PC-9 (cell line): ENCODE results near the gene PPP1CA. TPM values are rescaled to one million over a fixed set of nuclear protein-coding genes. Genes with fewer than 3 reads are reported as not detected.

Source experiments
- BruUV-seq: library from RNA; stranded (reverse); fragments of 400-500 nt; replicated peaks from 2 replicates; lab custom pipeline; 2021; lab: Mats Ljungman, UMichigan
- CTCF ChIA-PET: fragments of 300-600 bp; sonication (Branson Sonifier 250); formaldehyde crosslinking; loops from one replicate; lab custom pipeline; 2022; ENCODE audit warnings: antibody characterized with exemption; lab: Charles Lee
- POLR2A ChIA-PET: fragments of 300-600 bp; sonication (Branson Sonifier 250); formaldehyde crosslinking; loops from one replicate; lab custom pipeline; 2022; ENCODE audit warnings: antibody characterized with exemption; ENCODE audit not compliant: unreplicated experiment; lab: Charles Lee
- DNase-seq, 2 experiments: peaks; one replicate each; pipeline versions ENCODE4 v3.0.0 to v3.0.0-alpha.2; 2015 to 2022; ENCODE audit warnings: mixed read lengths in 1 of 2
- H2AFZ ChIP-seq: fragments of 200-600 bp; sonication (generic); 2 replicates; pipeline ENCODE4 v1.8.1; 2017; ENCODE audit warnings: antibody characterized with exemption
- H3F3A ChIP-seq: fragments of 200-600 bp; sonication (generic); 2 replicates; pipeline ENCODE4 v1.8.1; 2017; ENCODE audit warnings: antibody characterized with exemption, mild to moderate bottlenecking, low read depth; ENCODE audit not compliant: insufficient read depth
- H3K27ac ChIP-seq: fragments of 200-600 bp; sonication (generic); 2 replicates; pipeline ENCODE4 v1.6.1; 2016; ENCODE audit warnings: mixed run types
- H3K27me3 ChIP-seq: fragments of 200-600 bp; sonication (generic); 2 replicates; pipeline ENCODE4 v1.6.1; 2016; ENCODE audit warnings: low read depth, mixed run types; ENCODE audit not compliant: insufficient read depth
- H3K36me3 ChIP-seq: fragments of 200-600 bp; sonication (generic); 2 replicates; pipeline ENCODE4 v1.6.1; 2016; ENCODE audit warnings: low read depth, mixed run types
- H3K4me1 ChIP-seq: fragments of 200-600 bp; sonication (generic); replicated peaks from 2 replicates; pipeline ENCODE4 v1.6.1; 2016; ENCODE audit warnings: mixed run types; ENCODE audit not compliant: insufficient read depth
- H3K4me2 ChIP-seq: fragments of 200-600 bp; sonication (generic); 2 replicates; pipeline ENCODE4 v1.6.1; 2017; ENCODE audit warnings: mixed run types
- H3K4me3 ChIP-seq: fragments of 200-600 bp; sonication (generic); 2 replicates; pipeline ENCODE4 v1.6.1; 2016; ENCODE audit warnings: mixed run types
- H3K79me2 ChIP-seq: fragments of 200-600 bp; sonication (generic); 2 replicates; pipeline ENCODE4 v1.6.1; 2017; ENCODE audit warnings: low read depth, mixed run types
- H3K9me2 ChIP-seq: fragments of 200-600 bp; sonication (generic); 2 replicates; pipeline ENCODE4 v1.8.1; 2017; ENCODE audit warnings: mild to moderate bottlenecking; ENCODE audit not compliant: insufficient read depth
- H3K9me3 ChIP-seq: fragments of 200-600 bp; sonication (generic); 2 replicates; pipeline ENCODE4 v1.8.1; 2016; ENCODE audit warnings: low read depth; ENCODE audit not compliant: insufficient read depth
- H4K20me1 ChIP-seq: fragments of 200-600 bp; sonication (generic); 2 replicates; pipeline ENCODE4 v1.8.1; 2017; ENCODE audit not compliant: insufficient read depth
- EZH2 ChIP-seq: fragments of 200-600 bp; sonication (generic); IDR thresholded peaks from 2 replicates; pipeline ENCODE4 v1.8.0; 2017; ENCODE audit warnings: antibody characterized with exemption, low read depth
- intact Hi-C: fragments of 100-400 bp; cut with micrococcal nuclease; formaldehyde crosslinking; loops from one replicate; pipeline ENCODE4 v1.10.0; 2022; ENCODE audit not compliant: unreplicated experiment
- total RNA-seq: library from RNA; stranded (reverse); gene quantifications from 2 replicates; pipeline ENCODE4 v1.2.3, GENCODE V29; 2021
- TF ChIP-seq, protein P1 (sequence below): fragments of 200-600 bp; sonication (generic); conservative IDR thresholded peaks from 2 replicates; pipeline ENCODE4 v1.6.1; 2017; ENCODE audit warnings: mixed run types, antibody characterized with exemption, mild to moderate bottlenecking, moderate library complexity

Gene PPP1CA
- total RNA-seq, 1 experiment from 2014 or later = 306 TPM

DNA sequence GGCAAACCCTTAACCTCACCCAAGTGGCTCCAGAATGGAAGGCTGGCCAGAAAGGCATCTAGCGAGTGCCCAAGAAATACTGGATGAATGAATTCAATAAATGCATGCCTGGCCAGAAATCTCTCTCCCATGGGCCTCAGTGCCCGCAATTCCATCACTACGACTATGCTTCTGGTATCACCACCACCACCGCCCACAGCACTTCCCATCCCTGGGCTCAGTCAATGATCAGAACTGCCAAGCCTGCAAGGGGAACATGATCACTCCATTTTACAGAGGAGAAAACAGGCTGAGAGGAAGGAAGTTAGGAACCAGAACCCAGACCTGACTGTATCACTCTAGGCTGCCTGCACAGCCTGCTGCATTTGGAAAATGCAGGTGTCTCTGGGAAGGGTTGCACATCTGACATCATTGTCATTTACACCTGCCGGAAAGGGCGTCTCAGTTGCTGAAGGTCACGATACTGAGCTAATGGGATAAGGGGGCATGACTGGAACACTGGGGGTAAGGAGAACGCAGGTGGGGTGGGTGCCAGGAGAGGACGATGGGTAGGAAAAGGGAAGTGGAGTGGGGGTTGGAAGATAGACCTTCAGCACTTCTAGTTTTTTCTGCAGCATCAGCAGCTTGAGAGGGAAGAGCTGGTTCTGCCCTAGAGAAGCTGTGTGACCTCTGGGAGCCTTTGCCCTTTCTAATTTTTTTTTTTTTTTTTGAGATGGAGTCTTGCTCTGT is 47.6 kb upstream of the PPP1CA start:
- Histone ChIP-seq H3K9me2 (no peaks in the 10 kb centered on the region), H4K20me1 (no peaks in the 10 kb centered on the region), H3K9me3 (no peaks in the 10 kb centered on the region), H3K27ac (no peak overlapping the region), H3F3A (peaks cover 15% of the 10 kb centered on the region; the same call in 1 of the 2 replicates), H3K4me2 (no peak overlapping the region), H3K36me3 (no peaks in the 10 kb centered on the region), H2AFZ (no peak overlapping the region), H3K27me3 (no peaks in the 10 kb centered on the region), H3K79me2 (peaks cover 8% of the 10 kb centered on the region; the same call in 1 of the 2 replicates), H3K4me3 (no peak overlapping the region), H3K4me1 (peaks cover 4% of the 10 kb centered on the region; the same call in 1 of the 2 replicates)
- no TSS peak for BruUV-seq
- no peak for DNase-seq
- ChIA-PET CTCF (interaction anchor here (0.6 kb wide), 1 partner anchor 36 kb away, joined by 4 read pairs; no protein-coding TSS in a partner anchor), POLR2A (no interaction called here)
- TF ChIP-seq, protein P1, sequence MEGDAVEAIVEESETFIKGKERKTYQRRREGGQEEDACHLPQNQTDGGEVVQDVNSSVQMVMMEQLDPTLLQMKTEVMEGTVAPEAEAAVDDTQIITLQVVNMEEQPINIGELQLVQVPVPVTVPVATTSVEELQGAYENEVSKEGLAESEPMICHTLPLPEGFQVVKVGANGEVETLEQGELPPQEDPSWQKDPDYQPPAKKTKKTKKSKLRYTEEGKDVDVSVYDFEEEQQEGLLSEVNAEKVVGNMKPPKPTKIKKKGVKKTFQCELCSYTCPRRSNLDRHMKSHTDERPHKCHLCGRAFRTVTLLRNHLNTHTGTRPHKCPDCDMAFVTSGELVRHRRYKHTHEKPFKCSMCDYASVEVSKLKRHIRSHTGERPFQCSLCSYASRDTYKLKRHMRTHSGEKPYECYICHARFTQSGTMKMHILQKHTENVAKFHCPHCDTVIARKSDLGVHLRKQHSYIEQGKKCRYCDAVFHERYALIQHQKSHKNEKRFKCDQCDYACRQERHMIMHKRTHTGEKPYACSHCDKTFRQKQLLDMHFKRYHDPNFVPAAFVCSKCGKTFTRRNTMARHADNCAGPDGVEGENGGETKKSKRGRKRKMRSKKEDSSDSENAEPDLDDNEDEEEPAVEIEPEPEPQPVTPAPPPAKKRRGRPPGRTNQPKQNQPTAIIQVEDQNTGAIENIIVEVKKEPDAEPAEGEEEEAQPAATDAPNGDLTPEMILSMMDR = no peak
- TF ChIP-seq EZH2 = no peak
- intact Hi-C loops = no loop called here

DNA sequence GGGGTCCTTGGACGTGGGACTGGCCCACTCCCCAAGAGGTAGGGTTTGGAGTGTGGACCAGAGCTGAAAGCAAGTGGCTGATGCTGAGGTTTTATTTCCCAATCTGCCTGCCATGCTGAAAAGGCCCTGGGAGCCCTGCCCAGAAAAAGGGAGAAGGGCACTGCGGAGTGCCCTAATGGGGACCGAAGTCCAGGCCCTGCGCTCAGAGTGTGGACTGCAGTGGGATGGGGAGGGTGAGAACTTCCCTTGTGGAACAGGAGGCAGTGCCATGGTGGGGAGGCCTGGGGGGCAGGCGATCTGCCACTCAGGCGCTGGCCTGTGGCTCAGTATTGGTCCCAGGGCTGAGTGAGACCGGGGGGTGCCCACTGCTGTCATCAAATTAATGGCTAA is 46.6 kb upstream of the PPP1CA start:
- H3K36me3 ChIP-seq = no peaks in the 10 kb centered on the region
- peaks cover 10% of the 10 kb centered on the region; the same call in 1 of the 2 replicates for H3K79me2 ChIP-seq
- BruUV-seq = no TSS peak
- ChIA-PET POLR2A (interaction anchor here (0.7 kb wide), 1 partner anchor 34 kb away, joined by 4 read pairs; the partner anchor contains the start of gene AIP), CTCF (no interaction called here)
- no peaks in the 10 kb centered on the region for H4K20me1 ChIP-seq
- H3K4me1 ChIP-seq = peaks cover 6% of the 10 kb centered on the region; the same call in 1 of the 2 replicates
- no peak overlapping the region for H3K4me2 ChIP-seq
- peaks cover 21% of the 10 kb centered on the region; the same call in 1 of the 2 replicates for H3F3A ChIP-seq
- H3K27me3 ChIP-seq = no peaks in the 10 kb centered on the region
- intact Hi-C loops = no loop called here
- no peak overlapping the region for H3K27ac ChIP-seq
- no peaks in the 10 kb centered on the region for H3K9me3 ChIP-seq
- H2AFZ ChIP-seq = no peak overlapping the region
- no peak for TF ChIP-seq EZH2
- TF ChIP-seq, protein P1 = no peak
- H3K9me2 ChIP-seq = no peaks in the 10 kb centered on the region
- DNase-seq = no peak
- no peak overlapping the region for H3K4me3 ChIP-seq

DNA sequence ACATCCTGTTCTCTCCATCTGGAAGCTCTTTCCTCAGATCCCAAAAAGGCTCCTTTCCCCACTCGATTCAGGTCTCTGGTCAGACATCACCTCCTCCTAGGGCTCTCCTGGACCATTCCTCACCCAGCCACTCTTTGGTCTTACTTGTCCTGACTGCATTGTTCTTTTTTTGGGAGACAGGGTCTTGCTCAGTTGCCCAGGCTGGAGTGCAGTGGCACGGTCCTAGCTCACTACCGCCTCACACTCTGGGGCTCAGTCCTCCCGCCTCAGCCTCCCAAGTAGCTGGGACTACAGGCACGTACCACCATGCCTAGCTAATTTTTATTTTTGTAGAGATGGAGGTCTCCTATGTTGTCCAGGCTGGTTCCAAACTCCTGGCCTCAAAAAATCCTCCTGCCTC is 43.9 kb upstream of the PPP1CA start:
- peaks cover 22% of the 10 kb centered on the region; the same call in 1 of the 2 replicates for H3F3A ChIP-seq
- H3K4me2 ChIP-seq = no peak overlapping the region
- intact Hi-C loops = no loop called here
- H3K27ac ChIP-seq = no peak overlapping the region
- no peak overlapping the region for H3K4me3 ChIP-seq
- no TSS peak for BruUV-seq
- no peaks in the 10 kb centered on the region for H4K20me1 ChIP-seq
- no peak overlapping the region for H2AFZ ChIP-seq
- H3K27me3 ChIP-seq = no peaks in the 10 kb centered on the region
- no peaks in the 10 kb centered on the region for H3K9me3 ChIP-seq
- no peaks in the 10 kb centered on the region; the same call in 1 of the 2 replicates for H3K36me3 ChIP-seq
- TF ChIP-seq, protein P1 = no peak
- no peak for TF ChIP-seq EZH2
- ChIA-PET POLR2A (no interaction called here), CTCF (no interaction called here)
- H3K79me2 ChIP-seq = peaks cover 20% of the 10 kb centered on the region
- no peak for DNase-seq
- H3K9me2 ChIP-seq = no peaks in the 10 kb centered on the region
- peaks cover 13% of the 10 kb centered on the region for H3K4me1 ChIP-seq
